GM12878 (cell line): ENCODE measurements around the gene TNFRSF14. TPM values are rescaled to one million over a fixed set of nuclear protein-coding genes. Genes with fewer than 3 reads are reported as not detected.

Source experiments
- ATF3 ChIP-seq: IDR thresholded peaks from 2 replicates; pipeline ENCODE4 v1.6.1; 2011; ENCODE audit warnings: low read depth, mild to moderate bottlenecking, low read length, moderate library complexity, borderline replicate concordance; ENCODE audit errors: extremely low read depth
- BACH1 ChIP-seq: fragments of 450-650 bp; IDR thresholded peaks from 2 replicates; pipeline ENCODE4 v1.6.1; 2017; ENCODE audit warnings: mild to moderate bottlenecking, borderline replicate concordance
- BHLHE40 ChIP-seq, 2 experiments: fragments of 450-650 bp in 1 of 2; IDR thresholded peaks; 2 replicates each; pipeline ENCODE4 v1.6.1; 2011 to 2017; ENCODE audit warnings: low read depth in 2 of 2, borderline replicate concordance in 1 of 2, improper control_type of control experiment in 1 of 2, low read length in 1 of 2, mild to moderate bottlenecking in 1 of 2
- CEBPB ChIP-seq, 2 experiments: fragments of 150-350 bp in 1 of 2; IDR thresholded peaks; 2 replicates each; pipeline ENCODE4 v1.6.1; 2012 to 2014; ENCODE audit warnings: low read depth in 2 of 2, low read length in 2 of 2, borderline replicate concordance in 1 of 2, inconsistent platforms in 1 of 2
- CHD4 ChIP-seq: fragments of 200-600 bp; sonication (generic); IDR thresholded peaks from 2 replicates; pipeline ENCODE4 v1.6.1; 2016; ENCODE audit warnings: mild to moderate bottlenecking
- CREB1 ChIP-seq: IDR thresholded peaks from 2 replicates; pipeline ENCODE4 v1.6.1; 2012; ENCODE audit warnings: low read depth, mild to moderate bottlenecking, inconsistent platforms
- E4F1 ChIP-seq: fragments of 450-650 bp; IDR thresholded peaks from 2 replicates; pipeline ENCODE4 v1.6.1; 2018; ENCODE audit warnings: borderline replicate concordance, mild to moderate bottlenecking; ENCODE audit not compliant: partially characterized antibody
- HDAC2 ChIP-seq: fragments of 200-600 bp; sonication (generic); IDR thresholded peaks from 2 replicates; pipeline ENCODE4 v1.6.1; 2017
- HSF1 ChIP-seq: fragments of 150-350 bp; IDR thresholded peaks from 2 replicates; pipeline ENCODE4 v1.6.1; 2014; ENCODE audit warnings: mild to moderate bottlenecking, low read depth, low read length
- IKZF1 ChIP-seq: fragments of 450-650 bp; conservative IDR thresholded peaks from 2 replicates; pipeline ENCODE4 v1.6.1; 2017; ENCODE audit warnings: antibody characterized with exemption, mild to moderate bottlenecking
- LARP7 ChIP-seq: fragments of 450-650 bp; IDR thresholded peaks from 2 replicates; pipeline ENCODE4 v1.6.1; 2017; ENCODE audit warnings: mild to moderate bottlenecking
- NR2C1 ChIP-seq: fragments of 450-650 bp; IDR thresholded peaks from 2 replicates; pipeline ENCODE4 v1.6.1; 2017; ENCODE audit warnings: antibody characterized with exemption, mild to moderate bottlenecking, moderate library complexity
- NR2C2 ChIP-seq: IDR thresholded peaks from 2 replicates; pipeline ENCODE4 v1.6.1; 2011; ENCODE audit warnings: borderline replicate concordance, low read depth; ENCODE audit not compliant: control insufficient read depth, insufficient read length
- POLR2A ChIP-seq: IDR thresholded peaks from 2 replicates; pipeline ENCODE4 v1.6.1; 2011; ENCODE audit warnings: low read depth, mild to moderate bottlenecking, low read length
- POLR2AphosphoS2 ChIP-seq: IDR thresholded peaks from 2 replicates; pipeline ENCODE4 v1.6.1; 2011; ENCODE audit warnings: low read depth, mild to moderate bottlenecking, low read length, improper control_type of control experiment, moderate library complexity
- POLR2AphosphoS5 ChIP-seq: IDR thresholded peaks from 2 replicates; pipeline ENCODE4 v1.6.1; 2011; ENCODE audit warnings: mild to moderate bottlenecking, low read length, inconsistent platforms
- RELA ChIP-seq: fragments of 450-650 bp; IDR thresholded peaks from 2 replicates; pipeline ENCODE4 v1.8.0; 2014; ENCODE audit warnings: borderline replicate concordance; ENCODE audit not compliant: partially characterized antibody
- RUNX3 ChIP-seq: IDR thresholded peaks from 2 replicates; pipeline ENCODE4 v1.6.1; 2012; ENCODE audit warnings: low read length, inconsistent platforms
- SIX5 ChIP-seq: IDR thresholded peaks from 2 replicates; pipeline ENCODE4 v1.6.1; 2011; ENCODE audit warnings: mild to moderate bottlenecking, low read depth, low read length, moderate library complexity; ENCODE audit not compliant: severe bottlenecking
- SMARCA5 ChIP-seq: fragments of 450-650 bp; IDR thresholded peaks from 2 replicates; pipeline ENCODE4 v1.6.1; 2017; ENCODE audit warnings: mild to moderate bottlenecking
- SRF ChIP-seq, 2 experiments: IDR thresholded peaks; 2 replicates each; pipeline ENCODE4 v1.6.1; 2011; ENCODE audit warnings: low read depth in 2 of 2, low read length in 2 of 2, mild to moderate bottlenecking in 1 of 2, moderate library complexity in 1 of 2
- STAT1 ChIP-seq: fragments of 450-650 bp; conservative IDR thresholded peaks from 2 replicates; pipeline ENCODE4 v1.6.1; 2014; ENCODE audit warnings: antibody characterized with exemption, mild to moderate bottlenecking
- TARDBP ChIP-seq: IDR thresholded peaks from 2 replicates; pipeline ENCODE4 v1.6.1; 2016; ENCODE audit warnings: borderline replicate concordance
- TCF12 ChIP-seq: IDR thresholded peaks from 2 replicates; pipeline ENCODE4 v1.6.1; 2011; ENCODE audit warnings: low read depth, mild to moderate bottlenecking, low read length
- YY1 ChIP-seq: IDR thresholded peaks from 2 replicates; pipeline ENCODE4 v1.6.1; 2011; ENCODE audit warnings: low read depth, mild to moderate bottlenecking, low read length
- ZNF384 ChIP-seq: IDR thresholded peaks from 2 replicates; pipeline ENCODE4 v1.6.1; 2012; ENCODE audit warnings: low read depth, mild to moderate bottlenecking, low read length, improper control_type of control experiment, borderline replicate concordance
- polyA plus RNA-seq, 11 experiments: library from polyadenylated mRNA; depleted of rRNA in 4 of 11; unstranded in 6 of 11; stranded (reverse) in 5 of 11; fragments of >200 nt; fragmentation: Nextera tagmentation in 4 of 11; fragmentation: Illumina TruSeq in 1 of 11; extraction: Ambion mirVana in 4 of 11; extraction: Trizol in 1 of 11; gene quantifications; 1 replicate in 1 of 11; 2 replicates in 10 of 11; pipeline versions ENCODE4 v1.2.1 to v1.2.3, GENCODE V29; 2011 to 2016; ENCODE audit warnings: inconsistent platforms in 2 of 11, missing spikeins in 2 of 11, low read depth in 1 of 11
- total RNA-seq, 4 experiments: library from RNA; depleted of rRNA in 3 of 4; stranded (reverse); fragments of >200 nt in 3 of 4; fragmentation: Illumina TruSeq in 1 of 4; extraction: Trizol in 1 of 4; gene quantifications; 2 replicates each; pipeline versions ENCODE4 v1.2.1 to v1.2.3, GENCODE V29; 2013 to 2021

The TNFRSF14 gene
- total and polyA plus RNA-seq, 10 of the 15 experiments (the other 5 are each of a cell fraction or from before 2014, with no cell fraction given) = 0.43 to 114 (median 41.5) TPM

GRCh38 chr1:2525920-2526823 lies 30.0 kb upstream of the TNFRSF14 start, which contains the start of gene PANK4 (continued):
- TF ChIP-seq HSF1 (peak; percentile 74; the same call in 1 of the 2 replicates), POLR2AphosphoS5 (peak; percentile 73), BHLHE40 (IDR thresholded peaks at IDR 0.05; ENCODE audit: borderline replicate concordance in 1 of 2, low read depth in 2 of 2, low read length in 1 of 2) (peak in 1 of 2 experiments; percentile 44; a peak in 1 of 4 replicates), BACH1 (0 out of 2 replicates have a peak, but pooled peaks have one; percentile 42), SIX5 (peak; percentile 99), TARDBP (peak; percentile 94), CHD4 (no peak), TCF12 (0 out of 2 replicates have a peak, but pooled peaks have one; percentile 37), ATF3 (peak; percentile 67; the same call in 1 of the 2 replicates), IKZF1 (peak; percentile 100), RUNX3 (peak; percentile 36; the same call in 1 of the 2 replicates), SMARCA5 (0 out of 2 replicates have a peak, but pooled peaks have one; percentile 38), NR2C2 (no peak), HDAC2 (no peak), YY1 (peak; percentile 97), RELA (peak; percentile 26), E4F1 (no peak), LARP7 (peak; percentile 88), CEBPB (IDR thresholded peaks at IDR 0.05; ENCODE audit: borderline replicate concordance in 1 of 2, low read depth in 2 of 2, low read length in 2 of 2) (no peak), STAT1 (peak; percentile 73; the same call in 1 of the 2 replicates), CREB1 (peak; percentile 49; the same call in 1 of the 2 replicates), POLR2A (peak; percentile 91), ZNF384 (no peak), POLR2AphosphoS2 (no peak), SRF (IDR thresholded peaks at IDR 0.05; ENCODE audit: low read depth in 2 of 2, low read length in 2 of 2) (0 out of 4 replicates have a peak, but pooled peaks of 1 of the 2 experiments have one; percentile 49), NR2C1 (peak; percentile 75)
